Frontal cortex (tissue), 4 donors: Measurements from ENCODE around the gene RAPGEF4. TPM values are rescaled to one million over a fixed set of nuclear protein-coding genes. Genes with fewer than 3 reads are reported as not detected.

Source experiments
- DNase-seq, 2 donors: peaks; one replicate each; pipeline ENCODE4 v3.0.0; 2012; ENCODE audit warnings: low spot score in 2 of 2
- FAIRE-seq: peaks from 2 replicates; lab custom pipeline; 2012; peaks lifted over from hg19 to GRCh38; lab: Jason Lieb, UNC
- small RNA-seq: library from RNA; depleted of rRNA; stranded (forward); fragments of <200 nt; gene quantifications from one replicate; pipeline ENCODE3, GENCODE V24; 2014
- total RNA-seq: library from RNA; depleted of rRNA; stranded (reverse); fragments of >200 nt; gene quantifications from one replicate; pipeline ENCODE4 v1.2.3, GENCODE V29; 2014
- donor health status: control.
- donor health status: control.
- donor health status: control.

RAPGEF4 gene
- total RNA-seq, 1 donor from 2014 or later = 23.6 TPM

DNA sequence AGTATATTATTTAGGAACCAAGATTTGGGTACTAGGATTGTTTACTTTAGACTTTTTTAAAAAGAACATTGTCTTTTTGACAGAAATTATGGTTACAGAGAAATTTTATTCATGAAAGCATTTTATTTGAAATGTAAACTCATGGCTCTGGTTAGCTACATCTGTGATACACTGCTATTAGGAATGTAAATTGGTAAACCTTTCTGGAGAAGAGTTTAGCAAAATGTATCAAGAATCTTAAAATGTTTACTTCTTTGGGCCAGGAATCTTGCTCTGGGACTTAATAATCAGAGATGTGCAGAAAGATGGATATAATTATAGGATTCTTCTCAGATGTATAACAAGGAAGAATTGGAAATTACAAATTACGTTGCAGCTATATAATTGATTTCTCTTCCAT is 359.7 kb downstream of the RAPGEF4 start:
- FAIRE-seq (no peak), DNase-seq (no peak)

DNA sequence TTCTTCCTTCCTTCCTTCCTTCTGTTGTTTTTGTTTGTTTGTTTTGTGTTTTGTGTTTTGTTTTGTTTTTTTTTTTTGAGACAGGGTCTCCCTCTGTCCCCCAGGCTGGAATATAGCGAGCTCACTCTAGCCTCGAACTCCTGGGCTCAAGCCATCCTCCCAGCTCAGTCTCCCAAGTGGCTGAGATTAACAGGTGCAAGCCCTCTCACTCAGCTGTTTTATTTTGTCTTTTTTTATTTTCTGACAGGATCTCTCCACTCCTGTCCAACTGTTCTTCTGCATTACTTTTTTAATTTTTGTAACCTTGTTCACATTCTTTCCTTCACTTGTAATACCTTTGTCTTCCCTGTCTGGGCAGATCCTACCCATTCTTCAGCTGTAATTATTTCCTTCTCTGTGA is 363.6 kb downstream of the RAPGEF4 start:
- DNase-seq (no peak), FAIRE-seq (no peak)

GRCh38 chr2:173099804-173100203 is 364.2 kb downstream of the RAPGEF4 start:
- FAIRE-seq (no peak), DNase-seq (no peak)

- DNase-seq = no peak
- no peak for FAIRE-seq
Observed at GRCh38 chr2:173101687-173102086, 366.0 kb downstream of the RAPGEF4 start.

Small RNA genes lying within 50 kb of the gene (small RNA-seq; reads per million reads assigned to genes)
- not detected for gene RF01210

Other genes with a start within 250 kb of the RAPGEF4 start
- 10.6 TPM for gene PDK1, start 179.8 kb upstream of the RAPGEF4 start, total RNA-seq